H1 (cell line): ENCODE results near the gene DISC1. TPM values are rescaled to one million over a fixed set of nuclear protein-coding genes. Genes with fewer than 3 reads are reported as not detected.

Source experiments
- CTCF ChIA-PET: fragments of 300-600 bp; sonication (Branson Sonifier 250); formaldehyde crosslinking; loops from one replicate; lab custom pipeline; 2021; ENCODE audit not compliant: partially characterized antibody; lab: Charles Lee
- POLR2A ChIA-PET: fragments of 300-600 bp; sonication (Branson Sonifier 250); formaldehyde crosslinking; loops from one replicate; lab custom pipeline; 2021; ENCODE audit warnings: inconsistent platforms; ENCODE audit not compliant: partially characterized antibody; lab: Charles Lee
- DNase-seq, 2 experiments: peaks; one replicate each; pipeline versions ENCODE4 v3.0.0 to v3.0.0-alpha.2; 2010 to 2022; ENCODE audit warnings: low spot score in 2 of 2, low read depth in 1 of 2, mixed read lengths in 1 of 2
- FAIRE-seq: peaks from 2 replicates; lab custom pipeline; 2011; peaks lifted over from hg19 to GRCh38; lab: Jason Lieb, UNC
- H2AFZ ChIP-seq: 2 replicates; pipeline ENCODE4 v1.8.1; 2012; ENCODE audit warnings: low read length, inconsistent platforms
- H2AK5ac ChIP-seq: 2 replicates; pipeline ENCODE4 v1.6.1; 2013; ENCODE audit warnings: low read depth, low read length
- H2BK120ac ChIP-seq: replicated peaks from 2 replicates; pipeline ENCODE3; 2013; ENCODE audit warnings: low read depth, low read length, inconsistent platforms
- H2BK12ac ChIP-seq: 2 replicates; pipeline ENCODE4 v1.6.1; 2013; ENCODE audit warnings: low read depth, low read length
- H2BK15ac ChIP-seq: 2 replicates; pipeline ENCODE4 v1.6.1; 2013; ENCODE audit warnings: low read length
- H2BK20ac ChIP-seq: 2 replicates; pipeline ENCODE4 v1.6.1; 2013; ENCODE audit warnings: low read length
- H2BK5ac ChIP-seq: 2 replicates; pipeline ENCODE4 v1.6.1; 2013; ENCODE audit warnings: low read depth, low read length
- H3K14ac ChIP-seq: 2 replicates; pipeline ENCODE4 v1.6.1; 2013; ENCODE audit warnings: inconsistent platforms; ENCODE audit not compliant: insufficient read length
- H3K18ac ChIP-seq: 2 replicates; pipeline ENCODE4 v1.6.1; 2013; ENCODE audit warnings: low read length; ENCODE audit errors: extremely low read depth
- H3K23ac ChIP-seq: 2 replicates; pipeline ENCODE4 v1.6.1; 2013; ENCODE audit warnings: inconsistent platforms; ENCODE audit not compliant: insufficient read length
- H3K23me2 ChIP-seq: 2 replicates; pipeline ENCODE4 v1.6.1; 2013; ENCODE audit warnings: low read depth, low read length
- H3K27ac ChIP-seq: 2 replicates; pipeline ENCODE4 v1.6.1; 2011; ENCODE audit warnings: low read depth, low read length, inconsistent platforms
- H3K27me3 ChIP-seq, 4 experiments: replicated peaks in 1 of 4; 1 replicate in 1 of 4; 2 replicates in 3 of 4; pipeline versions ENCODE4 v1.6.1 to v1.8.1; 2011 to 2013; ENCODE audit warnings: low read length in 3 of 4, mild to moderate bottlenecking in 3 of 4, inconsistent platforms in 2 of 4, mixed read lengths in 2 of 4, moderate library complexity in 1 of 4; ENCODE audit not compliant: control insufficient read depth in 3 of 4, insufficient read depth in 3 of 4; ENCODE audit errors: extremely low read depth in 1 of 4
- H3K36me3 ChIP-seq, 4 experiments: 2 replicates each; pipeline versions ENCODE4 v1.6.1 to v1.8.1; 2011 to 2013; ENCODE audit warnings: mild to moderate bottlenecking in 4 of 4, low read length in 3 of 4, moderate library complexity in 2 of 4, control low read depth in 1 of 4, inconsistent platforms in 1 of 4; ENCODE audit not compliant: insufficient read depth in 4 of 4, control insufficient read depth in 2 of 4
- H3K4ac ChIP-seq: replicated peaks from 2 replicates; pipeline ENCODE3; 2013; ENCODE audit warnings: low read length, low read depth, mixed read lengths, inconsistent platforms; ENCODE audit not compliant: insufficient read length
- H3K4me1 ChIP-seq, 4 experiments: replicated peaks in 1 of 4; 1 replicate in 1 of 4; 2 replicates in 3 of 4; pipeline versions ENCODE4 v1.6.1 to v1.8.1; 2011 to 2013; ENCODE audit warnings: low read length in 3 of 4, inconsistent platforms in 2 of 4, mixed read lengths in 1 of 4; ENCODE audit not compliant: insufficient read depth in 4 of 4, control insufficient read depth in 3 of 4
- H3K4me2 ChIP-seq, 2 experiments: 2 replicates each; pipeline versions ENCODE4 v1.6.1 to v1.8.1; 2011 to 2013; ENCODE audit warnings: low read depth in 2 of 2, low read length in 2 of 2, control low read depth in 1 of 2, inconsistent platforms in 1 of 2, mild to moderate bottlenecking in 1 of 2; ENCODE audit not compliant: insufficient read depth in 1 of 2
- H3K4me3 ChIP-seq, 4 experiments: fragments of 200-600, 300-600 bp in 1 of 4; sonication (generic), shearing (Covaris generic), sonication (Bioruptor Twin) in 1 of 4; 2 replicates each; pipeline versions ENCODE4 v1.5.1 to v1.8.1; 2011 to 2016; ENCODE audit warnings: low read length in 4 of 4, low read depth in 3 of 4, control low read depth in 2 of 4, inconsistent platforms in 2 of 4, mild to moderate bottlenecking in 2 of 4, mixed read lengths in 1 of 4, moderate library complexity in 1 of 4; ENCODE audit not compliant: insufficient read depth in 2 of 4; ENCODE audit errors: extremely low read depth in 1 of 4
- H3K56ac ChIP-seq: replicated peaks from 2 replicates; pipeline ENCODE3; 2013; ENCODE audit warnings: low read depth, mild to moderate bottlenecking, mixed read lengths, low read length, inconsistent platforms; ENCODE audit not compliant: insufficient read length
- H3K79me1 ChIP-seq: 2 replicates; pipeline ENCODE4 v1.6.1; 2013; ENCODE audit warnings: low read depth, low read length, control low read depth
- H3K79me2 ChIP-seq, 2 experiments: 2 replicates each; pipeline versions ENCODE4 v1.6.1 to v1.8.1; 2012 to 2013; ENCODE audit warnings: low read length in 2 of 2, mild to moderate bottlenecking in 2 of 2, inconsistent platforms in 1 of 2; ENCODE audit not compliant: insufficient read depth in 2 of 2, control insufficient read depth in 1 of 2
- H3K9ac ChIP-seq, 4 experiments: replicated peaks in 1 of 4; 1 replicate in 1 of 4; 2 replicates in 3 of 4; pipeline versions ENCODE4 v1.6.1 to v1.8.1; 2011 to 2013; ENCODE audit warnings: low read depth in 3 of 4, low read length in 3 of 4, control low read depth in 2 of 4, mild to moderate bottlenecking in 2 of 4, moderate library complexity in 2 of 4, inconsistent platforms in 1 of 4; ENCODE audit errors: extremely low read depth in 1 of 4
- H3K9me3 ChIP-seq, 2 experiments: 2 replicates each; pipeline versions ENCODE4 v1.6.1 to v1.8.1; 2012 to 2013; ENCODE audit warnings: mild to moderate bottlenecking in 2 of 2, moderate library complexity in 2 of 2, control low read depth in 1 of 2, inconsistent platforms in 1 of 2, low read depth in 1 of 2, low read length in 1 of 2, mixed read lengths in 1 of 2; ENCODE audit not compliant: insufficient read depth in 2 of 2
- H4K20me1 ChIP-seq, 2 experiments: replicated peaks in 1 of 2; 2 replicates each; pipeline versions ENCODE3 to v1.8.1; 2011 to 2013; ENCODE audit warnings: inconsistent platforms in 2 of 2, low read length in 2 of 2, mild to moderate bottlenecking in 1 of 2; ENCODE audit not compliant: insufficient read depth in 2 of 2, control insufficient read depth in 1 of 2
- H4K5ac ChIP-seq: 2 replicates; pipeline ENCODE4 v1.6.1; 2013; ENCODE audit warnings: low read length, low read depth, mixed read lengths, inconsistent platforms; ENCODE audit not compliant: insufficient read length
- H4K8ac ChIP-seq: 2 replicates; pipeline ENCODE4 v1.8.0; 2013; ENCODE audit warnings: mild to moderate bottlenecking, moderate library complexity, low read length, inconsistent platforms; ENCODE audit not compliant: insufficient read depth; ENCODE audit errors: extremely low read depth
- H4K91ac ChIP-seq: replicated peaks from 2 replicates; pipeline ENCODE3; 2013; ENCODE audit warnings: low read length, mixed read lengths, inconsistent platforms; ENCODE audit not compliant: insufficient read length
- BACH1 ChIP-seq: IDR thresholded peaks from 2 replicates; pipeline ENCODE4 v1.6.1; 2012; ENCODE audit warnings: low read length, improper control_type of control experiment
- BCL11A ChIP-seq, 2 experiments: IDR thresholded peaks; one replicate each; pipeline ENCODE4 v1.6.1; 2011; ENCODE audit warnings: low read depth in 2 of 2, low read length in 2 of 2, mild to moderate bottlenecking in 2 of 2
- CEBPB ChIP-seq: IDR thresholded peaks from 2 replicates; pipeline ENCODE4 v1.6.1; 2012; ENCODE audit warnings: low read depth, low read length
- EGR1 ChIP-seq: IDR thresholded peaks from 2 replicates; pipeline ENCODE4 v1.6.1; 2011; ENCODE audit warnings: low read depth, low read length, borderline replicate concordance
- EP300 ChIP-seq, 2 experiments: IDR thresholded peaks; 1 replicate in 1 of 2; 2 replicates in 1 of 2; pipeline ENCODE4 v1.6.1; 2011 to 2012; ENCODE audit warnings: low read depth in 2 of 2, low read length in 2 of 2, mild to moderate bottlenecking in 2 of 2, borderline replicate concordance in 1 of 2, inconsistent platforms in 1 of 2, moderate library complexity in 1 of 2
- EZH2 ChIP-seq: fragments of 200-600 bp; sonication (generic); IDR thresholded peaks from 2 replicates; pipeline ENCODE4 v1.7.1; 2012; ENCODE audit warnings: low read depth, mild to moderate bottlenecking, moderate library complexity, low read length, inconsistent platforms; ENCODE audit not compliant: severe bottlenecking
- GABPA ChIP-seq: IDR thresholded peaks from 2 replicates; pipeline ENCODE4 v1.6.1; 2011; ENCODE audit warnings: mild to moderate bottlenecking, low read length, moderate library complexity, borderline replicate concordance; ENCODE audit not compliant: insufficient read depth
- JUN ChIP-seq: IDR thresholded peaks from 2 replicates; pipeline ENCODE4 v1.6.1; 2011; ENCODE audit warnings: low read depth, mild to moderate bottlenecking, improper control_type of control experiment, low read length
- KDM5A ChIP-seq: fragments of 200-600 bp; IDR thresholded peaks from 2 replicates; pipeline ENCODE4 v1.7.1; 2012; ENCODE audit warnings: mild to moderate bottlenecking, low read length, inconsistent platforms, mixed read lengths
- RAD21 ChIP-seq, 2 experiments: IDR thresholded peaks in 1 of 2; conservative IDR thresholded peaks in 1 of 2; 2 replicates each; pipeline ENCODE4 v1.6.1; 2011; ENCODE audit warnings: low read depth in 2 of 2, low read length in 2 of 2, improper control_type of control experiment in 1 of 2, inconsistent platforms in 1 of 2, mild to moderate bottlenecking in 1 of 2, moderate library complexity in 1 of 2
- RBBP5 ChIP-seq: IDR thresholded peaks from 2 replicates; pipeline ENCODE4 v1.7.1; 2012; ENCODE audit warnings: low read depth, mild to moderate bottlenecking, inconsistent platforms, low read length, moderate library complexity, borderline replicate concordance
- RXRA ChIP-seq: IDR thresholded peaks from 2 replicates; pipeline ENCODE4 v1.6.1; 2011; ENCODE audit warnings: low read depth, mild to moderate bottlenecking, low read length, moderate library complexity; ENCODE audit not compliant: insufficient read depth
- SIX5 ChIP-seq: IDR thresholded peaks from 2 replicates; pipeline ENCODE4 v1.6.1; 2011; ENCODE audit warnings: mild to moderate bottlenecking, low read depth, low read length
- WGBS, 2 experiments: shearing (Covaris generic) in 1 of 2; methylation state at CpG; one replicate each; pipeline versions ENCODE4 v1.1.6 to v1.1.7; 2013 to 2015; ENCODE audit warnings: low lambda C conversion rate in 2 of 2, mixed read lengths in 2 of 2, inconsistent platforms in 1 of 2, low coverage in 1 of 2, missing lambda C conversion rate in 1 of 2; ENCODE audit not compliant: insufficient replicate concordance in 2 of 2, insufficient coverage in 1 of 2, insufficient read length in 1 of 2; ENCODE audit errors: extremely low coverage in 1 of 2, missing lambda C conversion rate in 1 of 2; 5-methylcytosine and 5-hydroxymethylcytosine counted together
- polyA plus RNA-seq, 7 experiments: library from polyadenylated mRNA; depleted of rRNA in 3 of 7; stranded (reverse) in 5 of 7; unstranded in 2 of 7; fragments of >200 nt in 5 of 7; fragments of 200-250 nt in 2 of 7; gene quantifications; 1 replicate in 5 of 7; 2 replicates in 1 of 7; 4 replicates in 1 of 7; pipeline versions ENCODE4 v1.2.1 to v1.2.3, GENCODE V29; 2011 to 2013; ENCODE audit warnings: missing spikeins in 2 of 7, mixed read lengths in 2 of 7
- total RNA-seq: library from RNA; stranded (reverse); fragmentation: NEBNext Ultra II Directional; extraction: Animal tissue kit (Norgen Biotek cat#: 25700); gene quantifications from 2 replicates; pipeline ENCODE4 v1.2.1, GENCODE V29; 2021
- TF ChIP-seq, protein P1 (sequence below): IDR thresholded peaks from 2 replicates; pipeline ENCODE4 v1.6.1; 2012; ENCODE audit warnings: inconsistent platforms

The DISC1 gene
- total and polyA plus RNA-seq, 2 of the 8 experiments (the other 6 are each of a cell fraction or from before 2014, with no cell fraction given), result 1.1 to 3.5 TPM

DNA sequence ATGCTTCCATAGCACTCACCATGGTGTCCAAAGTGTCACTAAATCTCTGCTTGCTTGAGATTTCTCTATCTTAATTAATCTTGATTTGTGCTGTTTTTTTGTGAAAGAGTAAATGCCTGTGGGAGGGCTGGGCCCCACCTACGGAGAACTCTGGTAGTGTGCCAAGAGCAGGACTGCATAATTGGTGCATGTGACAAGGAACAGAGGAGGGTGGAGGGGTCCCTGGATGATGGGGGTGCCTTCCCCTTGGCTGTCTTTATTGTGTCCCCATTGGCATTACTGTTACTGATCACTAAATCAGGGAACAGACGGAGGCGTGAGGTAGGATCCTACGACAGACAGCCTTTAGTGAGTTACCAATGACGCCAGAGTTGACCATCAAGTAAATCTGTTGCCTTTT lies 223.4 kb downstream of the DISC1 start:
- H2BK5ac ChIP-seq, result no peak overlapping the region
- H3K4me1 ChIP-seq, result no peaks in the 10 kb centered on the region
- H4K8ac ChIP-seq, result no peak overlapping the region
- H3K27me3 ChIP-seq, result no peaks in the 10 kb centered on the region
- H2BK20ac ChIP-seq, result no peak overlapping the region
- H3K23ac ChIP-seq, result no peak overlapping the region
- H3K14ac ChIP-seq, result no peak overlapping the region
- H3K36me3 ChIP-seq, result no peaks in the 10 kb centered on the region
- no peak overlapping the region for H3K4ac ChIP-seq
- H3K79me2 ChIP-seq, result no peaks in the 10 kb centered on the region
- no peak overlapping the region for H2AK5ac ChIP-seq
- ChIA-PET POLR2A (no interaction called here), CTCF (no interaction called here)
- no peak overlapping the region for H3K4me2 ChIP-seq
- H4K5ac ChIP-seq, result no peak overlapping the region
- H3K23me2 ChIP-seq, result no peaks in the 10 kb centered on the region; the same call in 1 of the 2 replicates
- no peak overlapping the region for H2BK120ac ChIP-seq
- DNase-seq (no peak), FAIRE-seq (no peak)
- no peak overlapping the region for H3K9ac ChIP-seq
- no peak overlapping the region for H2AFZ ChIP-seq
- no peaks in the 10 kb centered on the region for H3K79me1 ChIP-seq
- H4K91ac ChIP-seq, result no peak overlapping the region
- H3K9me3 ChIP-seq, result no peaks in the 10 kb centered on the region
- 85% methylated on average over 5 of the region's 5 CpGs; no CpG with 5 or more reads in 1 of the 2 experiments for WGBS, 2 experiments
- H3K4me3 ChIP-seq, result no peak overlapping the region
- H2BK12ac ChIP-seq, result no peak overlapping the region
- H3K27ac ChIP-seq, result no peak overlapping the region
- no peak overlapping the region for H2BK15ac ChIP-seq
- H3K56ac ChIP-seq, result no peak overlapping the region
- no peak overlapping the region for H3K18ac ChIP-seq
- H4K20me1 ChIP-seq, result no peaks in the 10 kb centered on the region
- TF ChIP-seq RXRA (no peak), EP300 (IDR thresholded peaks at IDR 0.05; ENCODE audit: borderline replicate concordance in 1 of 2, low read depth in 2 of 2, low read length in 2 of 2) (no peak), BCL11A (IDR thresholded peaks at IDR 0.05; ENCODE audit: low read depth in 2 of 2, low read length in 2 of 2) (no peak), RBBP5 (no peak), GABPA (no peak), RAD21 (IDR thresholded peaks at IDR 0.05 in 1 of 2, conservative IDR thresholded peaks at IDR 0.05 in 1 of 2; ENCODE audit: low read depth in 2 of 2, low read length in 2 of 2) (no peak), JUN (no peak), BACH1 (no peak), CEBPB (no peak), SIX5 (no peak), EZH2 (no peak), EGR1 (no peak), KDM5A (no peak)
- TF ChIP-seq, protein P1, sequence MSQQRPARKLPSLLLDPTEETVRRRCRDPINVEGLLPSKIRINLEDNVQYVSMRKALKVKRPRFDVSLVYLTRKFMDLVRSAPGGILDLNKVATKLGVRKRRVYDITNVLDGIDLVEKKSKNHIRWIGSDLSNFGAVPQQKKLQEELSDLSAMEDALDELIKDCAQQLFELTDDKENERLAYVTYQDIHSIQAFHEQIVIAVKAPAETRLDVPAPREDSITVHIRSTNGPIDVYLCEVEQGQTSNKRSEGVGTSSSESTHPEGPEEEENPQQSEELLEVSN, result no peak
